Activated naive CD4-positive, alpha-beta T cell treated with Interleukin-2 at 50 U/mL for 16 hours (primary cell): ENCODE results near the gene MN1.

Experiments used
- DNase-seq: peaks from one replicate; pipeline ENCODE4 v3.0.0-alpha.2; 2020

The MN1 gene

DNA sequence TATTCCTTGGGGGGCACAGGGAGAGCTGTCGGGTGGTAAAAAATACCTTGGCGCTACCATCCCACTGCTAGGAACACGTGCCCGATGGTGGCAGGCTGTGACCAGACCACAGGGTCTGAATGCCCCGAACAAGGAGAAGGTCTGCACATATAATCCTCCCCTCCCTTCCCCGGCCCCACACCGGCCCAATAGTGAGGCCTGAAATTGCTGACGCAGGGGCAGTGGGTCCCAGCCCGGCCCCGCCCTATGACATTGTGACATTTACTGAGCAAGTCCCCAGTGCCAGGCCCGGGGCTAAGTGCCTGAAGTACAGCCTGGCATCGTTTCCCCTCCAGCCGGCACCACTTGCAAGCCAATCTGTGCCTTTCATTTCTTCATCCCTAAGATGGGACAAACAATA, 19.5 kb downstream of the MN1 start:
- no peak for DNase-seq

GRCh38 chr22:27780161-27780575, 21.4 kb downstream of the MN1 start:
- no peak for DNase-seq

DNA sequence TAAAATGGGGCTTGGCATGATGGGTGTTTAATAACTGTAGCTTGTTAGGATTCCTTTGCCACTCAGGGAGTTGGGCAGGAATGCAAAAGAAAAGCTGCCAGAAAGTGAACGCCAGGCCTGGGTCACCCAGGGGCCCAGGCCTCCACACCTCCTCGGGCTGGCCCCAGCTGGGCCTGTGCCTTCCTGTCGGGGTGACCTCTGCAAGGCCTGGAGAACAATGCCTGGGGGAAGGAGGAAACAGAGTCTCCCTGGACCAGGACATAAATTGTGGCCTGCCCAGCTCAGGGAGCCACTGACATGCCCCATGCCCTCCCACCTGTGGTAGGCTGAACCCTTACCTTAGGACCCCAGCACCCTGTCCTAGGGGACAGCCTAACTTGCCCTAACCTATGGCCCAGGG, 21.9 kb downstream of the MN1 start:
- no peak for DNase-seq

DNA sequence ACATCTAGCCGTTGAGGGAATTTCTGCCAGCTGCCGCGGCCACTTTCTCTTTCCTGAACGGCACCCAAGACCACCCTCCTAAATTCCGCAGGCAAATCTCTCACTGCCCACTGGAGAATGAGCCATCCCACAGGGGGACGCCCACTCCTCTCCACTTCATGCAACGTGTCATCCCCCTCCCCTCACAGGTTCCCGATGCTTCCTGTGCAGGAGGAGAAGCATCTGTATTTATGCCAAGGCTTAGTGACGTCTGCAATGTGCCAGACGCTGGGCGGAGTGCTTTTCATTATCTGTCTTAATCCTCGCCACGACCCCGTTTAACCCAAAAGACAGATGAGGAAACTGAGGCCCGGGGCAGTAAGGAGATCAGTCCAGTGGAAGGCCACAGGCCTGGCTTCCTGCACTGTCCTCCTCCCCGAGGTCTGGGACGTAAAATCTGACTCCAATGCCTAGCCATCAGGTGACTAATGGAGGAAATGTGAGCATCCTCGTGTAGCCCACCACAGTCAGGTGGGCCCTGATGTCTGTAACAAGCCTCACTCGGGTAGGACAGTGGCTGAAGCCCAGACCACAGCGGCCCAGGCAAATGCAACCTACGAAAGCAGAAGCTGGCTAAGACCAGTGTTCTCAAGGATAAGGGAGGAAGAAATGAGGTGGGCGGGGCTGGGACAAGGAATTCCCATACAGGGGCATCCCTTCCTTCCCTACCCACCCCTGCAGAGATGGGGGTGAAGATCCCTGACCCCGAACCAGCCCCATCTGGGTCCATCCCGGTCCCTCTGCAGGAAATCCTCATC, 23.1 kb downstream of the MN1 start:
- no peak for DNase-seq

DNA sequence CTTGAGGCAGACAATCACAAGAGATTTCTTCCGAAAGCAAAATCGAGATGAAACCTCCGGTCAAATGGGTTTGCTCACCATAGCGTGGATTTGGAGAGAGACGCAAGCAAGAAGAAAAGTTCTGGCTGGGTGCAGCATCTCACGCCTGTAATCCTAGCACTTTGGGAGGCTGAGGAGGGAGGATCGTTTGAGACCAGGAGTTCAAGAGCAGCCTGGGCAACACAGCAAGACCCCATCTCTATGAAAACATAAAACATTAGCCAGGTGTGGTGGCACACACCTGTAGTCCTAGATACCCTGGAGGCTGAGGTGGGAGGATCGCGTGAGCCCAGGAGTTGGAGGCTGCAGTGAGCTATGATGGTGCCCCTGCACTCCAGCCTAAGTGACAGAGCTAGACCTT, 24.4 kb downstream of the MN1 start:
- no peak for DNase-seq

DNA sequence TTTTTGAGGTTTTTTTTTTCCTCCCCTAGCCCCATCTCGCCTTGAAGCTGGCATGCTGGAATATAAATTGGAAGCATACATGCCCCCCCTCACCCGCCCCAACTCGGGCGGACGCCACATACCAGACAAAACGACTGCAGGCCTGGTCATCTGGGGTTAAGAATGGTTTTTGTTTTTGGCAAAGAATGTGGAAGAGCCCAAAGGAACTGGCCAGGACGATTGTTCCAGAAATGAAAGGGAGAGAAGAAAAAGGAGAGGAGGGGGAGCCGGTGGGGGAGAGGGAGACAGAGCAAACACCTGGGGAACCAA, 25.0 kb downstream of the MN1 start:
- DNase-seq = no peak

- DNase-seq = no peak
These were observed 25.6 kb downstream of the MN1 start for GRCh38 chr22:27775758-27776649.

DNA sequence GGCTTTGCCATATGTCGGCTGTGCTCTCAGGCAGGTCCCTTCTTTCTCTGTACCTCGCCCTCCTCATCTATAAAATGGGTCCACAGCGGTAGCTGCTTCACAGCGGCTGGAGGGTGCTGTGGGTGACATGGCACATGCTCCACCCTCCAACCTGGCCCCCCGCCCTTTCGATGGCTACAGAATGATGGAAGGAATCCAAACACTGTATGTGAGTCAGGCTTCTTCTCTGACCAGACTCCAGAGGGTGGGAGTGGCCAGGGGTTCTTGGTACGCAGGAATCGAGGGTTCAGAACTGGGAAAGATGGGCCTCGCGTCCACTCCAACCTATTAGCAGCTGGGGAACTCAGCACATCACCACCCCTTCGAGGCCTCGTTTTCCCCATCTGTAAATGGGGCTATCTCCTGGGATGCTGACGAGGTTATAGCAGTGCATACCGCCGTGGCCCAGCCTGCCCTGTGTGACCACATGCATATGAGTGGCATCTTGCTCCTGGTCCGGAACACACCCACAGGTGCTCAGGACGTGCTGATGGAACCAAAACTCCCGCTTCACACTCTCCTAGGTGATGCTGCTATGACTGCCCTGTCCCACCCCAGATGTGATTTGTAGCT, 26.4 kb downstream of the MN1 start:
- no peak for DNase-seq

- DNase-seq = no peak
These were observed 27.4 kb downstream of the MN1 start for GRCh38 chr22:27774200-27774599.

GRCh38 chr22:27772984-27773498, 28.5 kb downstream of the MN1 start:
- DNase-seq = no peak

GRCh38 chr22:27772081-27772983, 29.2 kb downstream of the MN1 start:
- no peak for DNase-seq

DNA sequence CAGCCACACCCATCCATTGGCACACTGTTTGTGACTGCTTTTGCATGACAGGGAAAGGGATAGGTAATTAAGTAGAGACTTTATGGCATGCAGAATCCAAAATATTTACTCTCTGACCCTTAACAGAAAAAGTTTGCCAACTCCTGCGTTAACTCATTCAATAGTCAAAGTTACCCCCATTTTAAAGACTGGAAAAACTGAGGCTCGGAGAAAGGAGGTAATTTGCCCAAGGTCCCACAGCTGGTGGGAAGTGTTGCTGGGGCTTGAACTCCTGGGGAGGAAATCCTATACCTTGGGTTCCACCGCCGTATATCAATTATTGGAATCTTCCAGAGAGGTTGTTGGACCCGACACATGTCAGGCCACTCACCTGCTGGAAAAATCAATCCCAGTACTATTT, 29.9 kb downstream of the MN1 start:
- no peak for DNase-seq

DNA sequence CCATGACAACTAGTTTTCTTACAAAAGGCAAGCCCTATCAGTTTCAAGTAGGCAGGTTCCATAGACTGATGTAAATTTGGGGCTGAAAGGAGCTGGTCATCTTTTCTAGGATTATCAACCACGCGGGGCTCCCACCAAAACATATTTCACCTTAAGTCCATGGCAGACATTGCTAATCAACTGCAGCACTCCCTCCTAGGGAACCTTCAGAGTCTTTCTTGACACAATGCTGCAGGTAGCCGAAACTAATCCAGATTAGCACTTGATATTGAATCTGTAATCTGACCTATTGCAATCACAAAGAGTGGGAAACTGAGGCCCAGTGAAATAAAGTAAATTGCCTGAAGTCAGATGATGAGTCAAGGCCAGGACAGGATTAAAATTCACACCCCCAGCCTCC, 32.5 kb downstream of the MN1 start:
- no peak for DNase-seq

DNA sequence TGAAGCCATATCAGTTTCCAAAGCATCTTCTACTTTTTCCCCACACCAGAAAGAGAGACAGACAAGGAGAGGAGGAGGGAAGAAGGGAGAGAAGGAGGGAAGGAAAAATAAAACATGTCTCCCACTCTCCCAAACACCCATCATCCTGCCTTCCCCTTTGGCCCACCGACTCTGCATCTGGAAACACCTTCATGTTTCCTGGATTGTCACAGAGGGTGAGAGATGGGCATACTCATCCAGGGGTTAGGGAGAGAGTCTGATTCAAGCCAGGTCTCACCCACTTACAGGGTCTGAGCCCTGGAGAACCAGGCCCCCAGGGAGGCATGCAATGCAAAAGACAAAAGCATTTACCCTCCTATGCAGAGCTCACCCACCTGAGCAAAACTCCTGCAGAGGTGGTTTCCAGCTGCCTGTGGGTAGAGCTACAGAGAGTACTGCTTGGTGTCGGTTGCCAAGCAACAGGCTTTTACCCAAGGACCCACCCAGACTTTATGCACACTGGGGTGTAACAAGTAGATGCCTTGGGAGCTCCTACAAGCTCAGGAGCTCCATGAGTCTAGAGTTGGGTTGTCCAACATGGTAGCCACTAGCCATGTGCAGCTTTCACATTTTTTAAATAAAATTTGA, 33.4 kb downstream of the MN1 start:
- DNase-seq = no peak

GRCh38 chr22:27766679-27767078, 34.9 kb downstream of the MN1 start:
- no peak for DNase-seq

DNA sequence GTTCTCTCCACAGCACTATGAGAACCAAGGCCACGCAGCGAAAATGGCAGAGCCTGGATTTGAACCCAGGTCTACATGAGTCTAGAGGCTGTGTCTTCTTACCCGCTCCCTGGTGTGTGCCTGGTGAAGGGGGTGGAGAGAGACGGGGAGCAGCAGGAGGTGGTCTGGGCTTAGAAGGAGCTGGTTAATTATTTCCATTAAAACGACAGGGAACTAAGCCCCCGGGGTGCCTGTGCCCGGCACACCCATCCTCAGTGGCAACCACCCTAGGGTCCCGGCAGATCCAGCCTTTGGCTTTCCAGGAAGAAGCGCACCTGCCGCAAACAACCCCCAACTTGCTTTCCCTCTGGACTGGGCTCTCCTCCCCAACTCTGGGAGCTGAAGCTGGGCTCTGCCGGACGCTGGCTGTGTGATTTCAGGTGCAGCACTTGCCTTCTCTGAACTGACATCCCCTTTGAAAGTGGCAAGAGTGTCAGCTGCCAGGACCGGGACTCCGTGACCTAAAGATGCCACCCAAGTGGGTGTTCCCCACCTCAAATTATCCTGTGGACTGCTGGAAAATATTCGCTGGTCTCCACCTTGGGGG, 35.8 kb downstream of the MN1 start:
- DNase-seq = no peak

DNA sequence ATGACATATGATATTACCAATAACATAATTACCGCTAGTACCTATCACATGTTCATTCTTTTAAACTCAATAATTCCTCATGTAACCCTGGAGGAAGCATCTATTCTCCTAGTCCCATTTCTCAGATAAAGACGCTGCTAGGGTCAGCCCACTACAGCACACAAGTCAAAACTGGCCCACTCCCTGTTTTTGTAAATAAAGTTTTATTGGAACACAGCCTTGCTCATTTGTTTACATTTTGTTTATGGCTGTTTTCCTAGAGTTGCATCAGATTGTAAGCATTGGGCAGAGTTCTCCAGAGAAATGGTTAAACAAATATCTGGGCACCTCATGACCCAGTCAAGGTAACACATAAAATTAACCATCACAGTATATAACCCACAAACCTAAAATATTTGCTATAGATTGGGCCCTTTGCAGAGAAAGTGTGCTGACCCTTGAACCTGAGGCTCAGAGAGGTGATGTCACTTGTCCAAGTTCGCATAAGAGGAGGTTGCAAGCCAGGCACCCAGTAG, 36.8 kb downstream of the MN1 start:
- DNase-seq = no peak

- no peak for DNase-seq
These were observed 39.9 kb downstream of the MN1 start for GRCh38 chr22:27761665-27762064.

DNA sequence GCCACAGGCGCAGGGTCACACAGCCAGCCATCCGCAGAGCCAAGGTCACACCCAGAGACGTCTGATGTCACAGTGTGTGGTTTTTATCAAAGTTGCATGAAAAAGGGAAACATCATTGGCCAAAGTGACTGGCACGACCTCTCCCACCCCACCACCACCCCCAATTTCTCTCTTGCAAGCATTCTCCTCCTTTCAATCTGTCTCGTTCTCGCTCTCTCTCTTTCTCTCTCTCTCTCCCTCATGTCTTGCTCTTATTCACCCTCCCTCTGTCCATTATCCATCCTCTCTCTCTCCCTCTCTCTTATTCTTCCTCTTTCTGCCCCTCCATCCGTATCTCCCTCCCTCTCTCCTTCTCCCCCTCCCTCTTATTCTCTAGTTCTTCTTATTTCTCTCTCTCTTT, 40.6 kb downstream of the MN1 start:
- no peak for DNase-seq

DNA sequence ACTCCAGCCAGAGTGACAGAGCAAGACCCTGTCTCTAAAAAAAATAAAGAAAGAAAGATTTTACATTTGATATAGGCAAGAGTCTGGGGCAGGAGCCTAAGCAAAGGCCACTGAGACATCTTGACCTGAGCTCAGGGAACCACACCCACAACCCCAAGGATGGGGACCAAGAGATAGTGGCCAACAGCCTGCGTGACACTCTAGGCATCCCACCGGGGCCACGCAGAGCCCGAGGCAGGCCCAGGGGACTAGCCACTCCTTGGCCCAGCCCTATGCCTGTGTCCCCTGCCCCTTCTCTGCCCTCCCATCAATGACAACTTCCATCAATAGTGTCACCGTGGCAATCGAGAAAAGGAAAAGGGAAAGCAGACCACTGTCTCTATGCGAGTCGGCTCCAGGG, 41.1 kb downstream of the MN1 start:
- DNase-seq = no peak

GRCh38 chr22:27757928-27758525, 43.5 kb downstream of the MN1 start:
- no peak for DNase-seq
